SU-DHL-6 (cell line): ENCODE data around the gene TMCO1.

Experiments used
- H2AFZ ChIP-seq: fragments of 200-600 bp; sonication (generic); 2 replicates; pipeline ENCODE4 v1.6.1; 2014; ENCODE audit warnings: low read depth, mild to moderate bottlenecking, moderate library complexity, mixed read lengths, antibody characterized with exemption, low read length; ENCODE audit not compliant: severe bottlenecking
- H3F3A ChIP-seq: fragments of 200-600 bp; shearing (Covaris generic); 2 replicates; pipeline ENCODE4 v1.6.0; 2016; ENCODE audit warnings: antibody characterized with exemption, mild to moderate bottlenecking; ENCODE audit not compliant: insufficient read depth
- H3K27ac ChIP-seq: fragments of 200-600 bp; sonication (generic); 2 replicates; pipeline ENCODE4 v1.5.1; 2016; ENCODE audit warnings: low read depth, mild to moderate bottlenecking, low read length, moderate library complexity, mixed read lengths
- H3K27me3 ChIP-seq: fragments of 200-600 bp; sonication (generic), shearing (Covaris generic); 2 replicates; pipeline ENCODE4 v1.6.0; 2014; ENCODE audit warnings: mild to moderate bottlenecking, low read length
- H3K36me3 ChIP-seq: fragments of 200-600 bp; sonication (generic); 2 replicates; pipeline ENCODE4 v1.6.1; 2014; ENCODE audit warnings: mild to moderate bottlenecking, low read length, mixed read lengths
- H3K4me2 ChIP-seq: fragments of 300-600, 200-600 bp; shearing (Covaris generic), sonication (generic); 2 replicates; pipeline ENCODE4 v1.6.0; 2014; ENCODE audit warnings: low read length, low read depth, mild to moderate bottlenecking; ENCODE audit not compliant: poor library complexity, severe bottlenecking
- H3K4me3 ChIP-seq: fragments of 200-600 bp; sonication (generic); 2 replicates; pipeline ENCODE4 v1.5.1; 2014; ENCODE audit warnings: antibody characterized with exemption, low read length, mild to moderate bottlenecking, mixed read lengths; ENCODE audit not compliant: insufficient read depth, poor library complexity, severe bottlenecking
- H3K79me2 ChIP-seq: fragments of 200-600 bp; sonication (generic); 2 replicates; pipeline ENCODE4 v1.6.1; 2014; ENCODE audit warnings: mild to moderate bottlenecking, low read length, moderate library complexity; ENCODE audit not compliant: insufficient read depth
- H3K9ac ChIP-seq: fragments of 200-600 bp; sonication (generic); 2 replicates; pipeline ENCODE4 v1.7.0; 2014; ENCODE audit warnings: mild to moderate bottlenecking, low read length
- H3K9me2 ChIP-seq: fragments of 200-600 bp; sonication (generic); replicated peaks from 2 replicates; pipeline ENCODE4 v1.6.1; 2014; ENCODE audit warnings: low read length; ENCODE audit not compliant: insufficient read depth
- H3K9me3 ChIP-seq: fragments of 200-600 bp; sonication (generic); 2 replicates; pipeline ENCODE4 v1.6.1; 2014; ENCODE audit warnings: low read length, mixed read lengths; ENCODE audit not compliant: insufficient read depth
- H4K20me1 ChIP-seq: fragments of 200-600 bp; sonication (generic); 2 replicates; pipeline ENCODE4 v1.6.1; 2014; ENCODE audit warnings: low read depth, mild to moderate bottlenecking, antibody characterized with exemption, low read length, moderate library complexity, mixed read lengths
- EZH2phosphoT487 ChIP-seq: fragments of 200-600 bp; sonication (generic), shearing (Covaris generic); conservative IDR thresholded peaks from 2 replicates; pipeline ENCODE4 v1.6.1; 2018; ENCODE audit warnings: mild to moderate bottlenecking, antibody characterized with exemption, low read length, moderate library complexity, mixed read lengths
- TF ChIP-seq, protein P1 (sequence below): fragments of 200-600 bp; sonication (generic); IDR thresholded peaks from one replicate; pipeline ENCODE4 v1.5.1; 2017; ENCODE audit warnings: antibody characterized with exemption, mild to moderate bottlenecking, low read length, moderate library complexity; ENCODE audit not compliant: insufficient read depth, poor library complexity, severe bottlenecking

The TMCO1 gene

GRCh38 chr1:165768513-165769394, at the start of gene TMCO1:
Gene TMCO1, minus strand, starts transcription at chr1:165768868. Its CDS starts 117 bp downstream, at chr1:165768751.
- H3K36me3 ChIP-seq, result peaks cover 4% of the 10 kb centered on the region; the same call in 1 of the 2 replicates
- peak within 1 kb of the TSS; percentile 84 for H3K27ac ChIP-seq
- peaks cover 46% of the 10 kb centered on the region for H3K79me2 ChIP-seq
- H3K4me2 ChIP-seq, result peak within 1 kb of the TSS; percentile 88
- no peaks in the 10 kb centered on the region for H3K9me3 ChIP-seq
- peak within 1 kb of the TSS; percentile 69 for H3K4me3 ChIP-seq
- peak within 1 kb of the TSS; percentile 88 for H2AFZ ChIP-seq
- H3K9me2 ChIP-seq, result no peaks in the 10 kb centered on the region
- H3K27me3 ChIP-seq, result no peaks in the 10 kb centered on the region
- H4K20me1 ChIP-seq, result no peaks in the 10 kb centered on the region
- TF ChIP-seq, protein P1, sequence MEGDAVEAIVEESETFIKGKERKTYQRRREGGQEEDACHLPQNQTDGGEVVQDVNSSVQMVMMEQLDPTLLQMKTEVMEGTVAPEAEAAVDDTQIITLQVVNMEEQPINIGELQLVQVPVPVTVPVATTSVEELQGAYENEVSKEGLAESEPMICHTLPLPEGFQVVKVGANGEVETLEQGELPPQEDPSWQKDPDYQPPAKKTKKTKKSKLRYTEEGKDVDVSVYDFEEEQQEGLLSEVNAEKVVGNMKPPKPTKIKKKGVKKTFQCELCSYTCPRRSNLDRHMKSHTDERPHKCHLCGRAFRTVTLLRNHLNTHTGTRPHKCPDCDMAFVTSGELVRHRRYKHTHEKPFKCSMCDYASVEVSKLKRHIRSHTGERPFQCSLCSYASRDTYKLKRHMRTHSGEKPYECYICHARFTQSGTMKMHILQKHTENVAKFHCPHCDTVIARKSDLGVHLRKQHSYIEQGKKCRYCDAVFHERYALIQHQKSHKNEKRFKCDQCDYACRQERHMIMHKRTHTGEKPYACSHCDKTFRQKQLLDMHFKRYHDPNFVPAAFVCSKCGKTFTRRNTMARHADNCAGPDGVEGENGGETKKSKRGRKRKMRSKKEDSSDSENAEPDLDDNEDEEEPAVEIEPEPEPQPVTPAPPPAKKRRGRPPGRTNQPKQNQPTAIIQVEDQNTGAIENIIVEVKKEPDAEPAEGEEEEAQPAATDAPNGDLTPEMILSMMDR, result no peak
- TF ChIP-seq EZH2phosphoT487, result no peak
- H3F3A ChIP-seq, result 0 out of 2 replicates have a peak, but pooled peaks cover 6% of the 10 kb centered on the region
- H3K9ac ChIP-seq, result peak within 1 kb of the TSS; percentile 83

GRCh38 chr1:165816826-165817497, 48.3 kb upstream of the TMCO1 start:
- no peak overlapping the region for H2AFZ ChIP-seq
- no peak overlapping the region for H3K27ac ChIP-seq
- TF ChIP-seq EZH2phosphoT487, result no peak
- TF ChIP-seq, protein P1, result no peak
- H3K36me3 ChIP-seq, result no peaks in the 10 kb centered on the region
- no peak overlapping the region for H3K9ac ChIP-seq
- H3F3A ChIP-seq, result no peaks in the 10 kb centered on the region
- H3K27me3 ChIP-seq, result no peaks in the 10 kb centered on the region
- H3K9me3 ChIP-seq, result no peaks in the 10 kb centered on the region
- no peak overlapping the region for H3K4me3 ChIP-seq
- no peaks in the 10 kb centered on the region for H4K20me1 ChIP-seq
- H3K4me2 ChIP-seq, result no peak overlapping the region
- no peaks in the 10 kb centered on the region for H3K79me2 ChIP-seq
- H3K9me2 ChIP-seq, result no peaks in the 10 kb centered on the region

DNA sequence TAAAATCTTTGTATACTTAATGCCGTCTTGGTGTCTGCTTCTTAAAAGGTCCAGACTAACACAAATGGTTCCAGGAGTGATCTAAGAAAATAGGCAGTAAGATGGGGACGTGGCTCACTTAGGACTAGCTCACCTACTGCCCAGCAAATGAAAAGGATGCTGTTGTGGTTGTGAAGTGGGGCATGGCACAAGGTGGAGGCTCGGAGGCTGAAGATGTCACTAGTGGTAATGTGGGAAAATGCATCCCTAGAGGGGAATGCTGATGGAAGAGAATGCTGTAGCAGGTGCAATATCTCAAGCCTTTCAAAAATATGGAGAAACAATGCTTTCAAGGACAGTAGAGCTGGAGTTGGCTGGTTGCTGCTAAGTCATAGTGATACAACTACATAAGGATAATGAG, 47.5 kb upstream of the TMCO1 start:
- TF ChIP-seq EZH2phosphoT487, result no peak
- TF ChIP-seq, protein P1, result no peak
- Histone ChIP-seq H3K4me2 (no peak overlapping the region), H3K9me2 (no peaks in the 10 kb centered on the region), H3K27ac (no peak overlapping the region), H3K9me3 (no peaks in the 10 kb centered on the region), H3K27me3 (no peaks in the 10 kb centered on the region), H3K4me3 (no peak overlapping the region), H3K36me3 (no peaks in the 10 kb centered on the region), H3K9ac (no peak overlapping the region), H3F3A (no peaks in the 10 kb centered on the region), H2AFZ (no peak overlapping the region), H3K79me2 (no peaks in the 10 kb centered on the region), H4K20me1 (no peaks in the 10 kb centered on the region)
